DMS53 treated with DMSO at 0.1 percent for 48 hours (cell line): Measurements from ENCODE around the gene SERGEF.
"Not testable (repeated sequence)": the region's sequence is repeated elsewhere in the genome, so short reads cannot be mapped to it uniquely, and the experiment has no call there.

Experiments
- DNase-seq: peaks from one replicate; lab custom pipeline; 2025; ENCODE audit not compliant: unreplicated experiment; lab: John Stamatoyannopoulos, UW

SERGEF gene

GRCh38 chr11:17915500-17916143 lies 97.2 kb downstream of the SERGEF start:
- DNase-seq: peak; percentile 88

- DNase-seq: no peak
These were observed 97.9 kb downstream of the SERGEF start for GRCh38 chr11:17914957-17915356.

DNA sequence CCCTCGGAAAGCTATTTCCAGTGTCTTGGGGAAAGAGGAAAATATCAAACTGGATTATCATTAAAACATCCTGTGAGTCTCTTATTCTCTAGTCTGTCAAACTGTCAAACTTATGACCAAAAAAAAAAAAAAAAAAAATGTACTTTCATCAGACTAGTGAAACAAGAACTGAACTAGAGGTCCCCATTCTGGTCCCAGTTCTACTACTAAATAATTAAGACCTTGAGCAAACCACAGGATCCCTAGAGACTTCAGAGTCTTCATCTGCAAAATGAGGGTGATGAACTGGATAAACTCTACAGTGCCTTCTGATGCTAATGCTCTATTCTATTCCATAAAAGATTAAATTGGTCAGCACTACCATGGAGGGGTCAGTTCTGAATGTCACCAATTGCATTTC lies 105.8 kb downstream of the SERGEF start:
- DNase-seq: no peak

DNA sequence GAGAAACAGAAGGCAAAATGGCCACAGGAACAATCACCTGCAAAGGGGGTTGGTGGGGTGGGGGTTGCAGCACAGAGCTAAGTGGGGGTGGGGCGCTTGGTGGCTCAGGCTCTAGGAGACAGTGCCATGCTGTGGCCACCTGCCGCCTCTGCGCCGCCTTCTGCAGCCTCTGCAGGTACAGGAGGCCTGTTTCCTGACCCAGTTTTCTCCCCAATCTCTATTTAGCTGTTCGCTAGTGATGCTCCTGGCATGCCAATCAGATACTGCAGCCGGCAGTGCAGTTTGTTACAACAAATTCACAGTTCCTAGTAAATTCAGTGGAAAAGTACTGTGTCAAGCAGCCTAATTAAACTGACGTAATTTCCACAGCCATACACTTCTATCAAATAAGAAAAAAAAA lies 106.4 kb downstream of the SERGEF start:
- DNase-seq: no peak

- no peak for DNase-seq
These were observed 107.4 kb downstream of the SERGEF start for GRCh38 chr11:17905477-17905876.

DNA sequence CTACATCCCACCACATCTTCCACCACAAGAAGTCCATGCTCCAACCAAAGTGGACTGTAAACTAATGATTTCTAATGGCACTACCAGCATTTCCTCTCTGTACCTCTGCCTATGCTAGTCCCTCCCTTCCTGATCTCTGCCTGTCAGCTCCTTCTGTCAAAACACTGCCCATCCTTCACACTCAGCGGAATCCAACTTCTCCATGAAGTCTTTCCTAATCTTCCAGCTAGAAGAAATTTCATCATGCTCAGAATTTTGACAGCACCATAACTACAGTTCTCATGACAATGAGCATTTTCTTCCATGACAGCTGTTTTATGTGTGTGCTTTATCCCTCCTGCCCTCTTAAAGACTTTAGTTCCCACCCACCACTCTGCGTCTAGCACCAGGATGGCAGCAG lies 111.4 kb downstream of the SERGEF start:
- DNase-seq: no peak

DNA sequence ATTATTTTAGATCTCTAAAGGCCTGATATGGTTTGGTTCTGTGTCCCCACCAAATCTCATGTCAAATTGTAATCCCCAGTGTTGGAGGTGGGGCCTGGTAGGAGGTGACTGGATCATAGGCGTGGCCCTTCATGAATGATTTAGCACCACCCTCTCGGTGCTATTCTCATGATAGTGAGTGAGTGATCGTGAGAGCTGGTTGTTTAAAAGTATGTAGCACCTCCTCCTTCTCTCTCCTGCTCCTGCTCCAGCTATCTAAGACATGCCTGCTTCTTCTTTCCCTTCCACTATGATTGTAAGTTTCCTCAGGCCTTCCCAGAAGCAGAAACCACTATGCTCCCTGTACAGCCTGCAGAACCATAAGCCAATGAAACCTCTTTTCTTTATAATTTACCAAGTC lies 114.1 kb downstream of the SERGEF start:
- DNase-seq: no peak

- DNase-seq: no peak
These were observed 114.8 kb downstream of the SERGEF start for GRCh38 chr11:17898071-17898470.

DNA sequence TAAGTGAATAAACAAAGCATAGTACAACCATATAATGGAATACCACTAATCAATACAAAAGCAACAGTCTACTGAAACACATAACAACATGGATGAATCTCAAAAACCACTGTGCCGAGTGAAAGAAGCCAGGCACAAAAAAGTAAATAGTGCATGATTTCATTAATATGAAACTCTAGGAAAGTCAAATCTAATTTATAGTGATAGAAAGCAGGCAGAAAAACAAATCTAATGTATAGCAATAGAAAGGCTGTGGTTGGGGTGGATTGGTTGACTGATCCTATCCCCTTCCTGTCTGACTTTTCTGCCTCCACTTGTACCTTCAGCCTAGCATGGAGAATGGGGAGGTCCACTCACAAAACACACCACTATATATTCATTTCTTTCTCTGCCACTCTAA lies 115.4 kb downstream of the SERGEF start:
- no peak for DNase-seq

- not testable (repeated sequence) for DNase-seq
These were observed 116.2 kb downstream of the SERGEF start for GRCh38 chr11:17896496-17897151.

GRCh38 chr11:17894929-17895658 lies 117.8 kb downstream of the SERGEF start:
- DNase-seq: no peak

DNA sequence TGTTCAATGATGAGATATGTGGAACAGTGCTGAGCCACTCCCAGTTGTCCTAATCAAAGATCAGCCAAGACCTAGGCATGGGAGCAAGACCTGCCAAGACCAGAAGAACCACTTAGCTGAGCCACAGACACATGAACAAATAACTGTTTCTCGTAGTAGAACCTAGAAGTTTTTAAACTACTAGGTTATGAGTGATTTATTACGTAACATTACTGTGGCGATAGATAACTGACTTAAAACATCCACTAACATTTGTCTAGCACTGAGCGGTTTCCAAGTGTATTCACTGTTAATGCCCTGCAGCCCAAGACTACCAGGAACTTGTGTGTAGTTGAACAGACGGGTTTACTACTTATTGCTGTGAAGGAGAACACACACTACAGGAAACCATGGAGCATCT lies 120.4 kb downstream of the SERGEF start:
- no peak for DNase-seq

- no peak for DNase-seq
These were observed 122.5 kb downstream of the SERGEF start for GRCh38 chr11:17890325-17890724.

DNA sequence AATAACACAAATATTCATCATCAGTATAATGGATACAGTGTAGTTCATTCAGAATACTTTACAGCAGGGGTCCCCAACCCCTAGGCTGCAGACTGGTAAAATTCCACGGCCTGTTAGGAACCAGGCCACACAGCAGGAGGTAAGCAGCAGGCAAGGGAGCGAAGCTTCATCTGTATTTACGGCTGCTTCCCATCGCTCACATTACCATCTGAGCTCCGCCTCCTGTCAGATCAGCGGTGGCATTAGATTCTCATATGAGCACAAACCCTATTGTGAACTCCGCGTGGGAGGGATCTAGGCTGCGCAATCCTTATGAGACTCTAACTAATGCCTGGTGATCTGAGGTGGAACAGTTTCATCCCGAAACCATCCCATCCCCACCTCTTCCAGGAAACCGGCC lies 125.1 kb downstream of the SERGEF start:
- DNase-seq: no peak

- no peak for DNase-seq
These were observed 128.9 kb downstream of the SERGEF start for GRCh38 chr11:17883946-17884345.

DNA sequence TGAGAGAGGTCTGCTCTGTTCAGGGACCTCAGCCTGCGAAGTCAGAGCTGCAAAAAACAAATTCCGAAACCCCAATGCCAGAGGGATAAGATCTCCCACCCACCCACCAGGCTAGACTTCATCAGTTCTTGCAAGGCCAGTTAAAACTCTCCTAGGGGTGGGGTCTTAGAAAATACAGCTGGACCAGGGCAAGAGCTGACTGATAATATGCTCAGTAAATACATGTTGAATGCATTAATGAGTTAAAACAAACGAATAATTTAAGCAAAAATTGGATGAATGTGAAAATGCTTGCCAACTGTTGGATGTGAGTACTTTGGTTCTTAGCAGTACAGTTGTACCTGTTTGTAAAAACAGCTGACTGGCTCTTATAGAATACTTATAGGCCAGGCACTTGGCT lies 129.8 kb downstream of the SERGEF start:
- no peak for DNase-seq

- DNase-seq: no peak
These were observed 134.1 kb downstream of the SERGEF start for GRCh38 chr11:17878743-17879142.

GRCh38 chr11:17877886-17878285 lies 135.0 kb downstream of the SERGEF start:
- no peak for DNase-seq

- no peak for DNase-seq
These were observed 136.0 kb downstream of the SERGEF start for GRCh38 chr11:17876827-17877226.

DNA sequence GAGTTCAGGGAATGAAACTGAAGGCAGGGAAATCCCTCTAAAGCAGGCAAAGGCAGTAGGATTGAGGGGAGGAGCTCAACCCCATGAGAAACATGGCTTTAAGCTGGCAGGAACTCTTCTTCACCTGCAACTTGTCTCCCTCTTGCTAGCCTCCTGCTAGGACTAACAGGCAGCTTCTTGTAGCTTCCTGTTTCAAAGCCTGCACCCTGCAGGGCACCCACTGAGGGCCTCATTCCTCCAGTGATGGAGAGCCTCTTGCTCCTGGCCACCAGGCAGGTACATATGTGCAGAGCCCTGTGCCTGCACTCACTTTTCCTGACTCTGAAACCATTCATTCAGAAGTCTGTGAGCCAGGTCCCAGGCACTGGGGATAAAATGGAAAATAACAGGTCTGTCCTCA lies 137.0 kb downstream of the SERGEF start:
- DNase-seq: no peak

- DNase-seq: no peak
These were observed 139.3 kb downstream of the SERGEF start for GRCh38 chr11:17873586-17873985.

DNA sequence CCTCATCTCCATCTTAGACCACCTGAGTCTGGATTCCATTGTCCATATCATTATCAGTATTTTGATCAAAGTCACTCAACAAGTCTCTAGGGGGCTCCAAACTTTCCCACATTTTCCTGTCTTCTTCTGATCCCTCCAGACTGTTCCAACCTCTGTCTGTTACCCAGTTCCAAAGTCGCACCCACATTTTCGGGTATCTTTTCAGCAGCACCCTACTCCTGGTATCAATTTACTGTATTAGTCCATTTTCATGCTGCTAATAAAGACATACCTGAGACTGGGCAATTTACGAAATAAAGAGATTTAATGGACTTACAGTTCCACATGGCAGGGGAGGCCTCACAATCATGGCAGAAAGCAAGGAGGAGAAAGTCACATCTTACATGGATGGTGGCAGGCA lies 144.4 kb downstream of the SERGEF start:
- not testable (repeated sequence) for DNase-seq
